NCI-H128 (cell line): ENCODE measurements around the gene HS1BP3.

Source experiments
- DNase-seq: peaks from one replicate; lab custom pipeline; 2025; ENCODE audit not compliant: unreplicated experiment; lab: John Stamatoyannopoulos, UW

The HS1BP3 gene

DNA sequence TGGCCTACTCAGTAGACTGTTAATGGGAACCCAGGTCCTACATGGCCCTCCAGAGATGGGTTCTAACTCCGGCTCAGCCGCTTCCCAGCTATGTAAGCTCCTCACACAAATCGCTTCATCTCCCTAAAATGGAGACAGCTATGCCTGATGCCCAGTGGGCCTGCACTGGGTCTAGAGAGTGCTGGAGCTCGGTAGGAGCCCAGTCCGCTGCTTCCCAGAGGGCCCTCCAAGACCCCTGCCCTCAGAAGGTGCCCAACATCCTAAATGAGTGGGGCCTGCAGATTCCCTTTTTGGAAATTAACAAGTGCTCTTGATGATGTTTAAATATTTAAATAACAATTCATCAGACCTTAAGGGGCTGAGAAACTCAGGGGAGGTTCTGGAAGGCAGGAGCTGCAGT is 47.1 kb downstream of the HS1BP3 start:
- DNase-seq = no peak

DNA sequence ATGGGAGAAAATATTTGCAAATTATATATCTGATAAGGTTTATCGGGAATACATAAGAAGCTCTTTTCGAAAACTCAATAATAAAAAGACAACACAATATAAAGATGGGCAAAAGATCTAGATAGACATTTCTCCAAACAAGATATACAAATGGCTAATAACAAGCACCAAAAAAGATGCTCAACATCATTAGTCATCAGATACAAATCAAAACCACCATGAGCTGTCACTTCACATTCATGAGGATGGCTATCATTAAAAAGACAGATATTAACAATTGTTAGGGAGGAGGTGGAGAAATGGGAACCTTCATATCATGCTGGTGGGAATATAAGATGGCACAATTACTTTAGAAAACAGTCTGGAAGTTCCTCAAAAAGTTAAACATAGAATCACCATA is 48.1 kb downstream of the HS1BP3 start:
- no peak for DNase-seq

DNA sequence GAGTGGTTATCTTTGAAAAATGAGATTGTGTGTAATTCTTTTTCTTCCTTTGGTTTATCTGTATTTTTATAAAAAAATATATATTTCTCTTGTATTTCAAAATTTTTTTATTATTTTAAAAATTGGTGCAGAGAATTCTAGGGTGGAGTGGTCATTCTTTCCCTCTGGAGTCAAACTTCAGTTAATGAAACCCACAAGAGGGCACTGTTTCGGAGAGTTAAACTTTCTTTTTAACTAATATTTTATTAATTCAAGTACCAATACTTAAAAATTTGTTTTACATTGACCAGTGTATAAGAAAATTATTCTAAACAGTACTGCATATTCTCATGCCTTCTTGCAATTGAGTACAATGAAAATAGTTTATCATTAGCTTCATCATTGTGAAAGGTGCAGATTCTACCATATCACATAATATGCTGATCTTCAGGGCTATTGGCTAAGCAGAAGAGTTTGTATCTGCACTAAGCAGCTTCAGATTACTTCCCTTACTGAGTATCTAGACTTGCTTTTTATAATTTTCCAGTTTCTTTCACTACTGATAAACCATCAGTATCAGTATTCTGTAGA is 50.1 kb downstream of the HS1BP3 start:
- no peak for DNase-seq

DNA sequence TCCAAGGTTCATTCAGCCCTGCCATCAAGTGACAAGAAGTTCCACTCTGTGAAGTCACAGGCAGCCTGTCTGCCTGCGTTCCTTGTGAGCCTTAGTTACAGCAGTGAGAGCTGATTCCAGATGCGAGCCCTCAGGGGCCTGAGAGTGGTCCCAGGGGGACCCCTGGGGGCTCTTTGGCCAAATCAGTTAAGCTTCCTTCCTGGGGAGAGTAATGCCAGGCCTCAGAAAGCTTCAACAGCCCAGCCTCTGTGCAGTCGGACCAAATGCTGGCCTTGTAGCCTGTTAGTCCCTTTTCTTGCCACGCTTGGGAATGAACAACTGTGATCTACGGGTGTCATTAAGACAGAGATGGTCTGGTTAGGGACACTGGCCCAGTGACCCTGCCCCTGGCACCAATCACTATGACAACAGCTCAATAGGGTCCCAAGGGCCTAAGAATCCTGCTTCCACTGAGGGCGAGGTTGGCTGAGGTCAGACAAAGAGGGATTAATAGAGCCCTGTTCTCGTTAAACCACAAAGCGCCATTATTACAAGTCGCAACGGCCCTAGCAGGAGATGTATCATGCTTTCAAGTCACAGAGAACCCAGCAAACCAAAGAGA is 50.9 kb downstream of the HS1BP3 start:
- no peak for DNase-seq

DNA sequence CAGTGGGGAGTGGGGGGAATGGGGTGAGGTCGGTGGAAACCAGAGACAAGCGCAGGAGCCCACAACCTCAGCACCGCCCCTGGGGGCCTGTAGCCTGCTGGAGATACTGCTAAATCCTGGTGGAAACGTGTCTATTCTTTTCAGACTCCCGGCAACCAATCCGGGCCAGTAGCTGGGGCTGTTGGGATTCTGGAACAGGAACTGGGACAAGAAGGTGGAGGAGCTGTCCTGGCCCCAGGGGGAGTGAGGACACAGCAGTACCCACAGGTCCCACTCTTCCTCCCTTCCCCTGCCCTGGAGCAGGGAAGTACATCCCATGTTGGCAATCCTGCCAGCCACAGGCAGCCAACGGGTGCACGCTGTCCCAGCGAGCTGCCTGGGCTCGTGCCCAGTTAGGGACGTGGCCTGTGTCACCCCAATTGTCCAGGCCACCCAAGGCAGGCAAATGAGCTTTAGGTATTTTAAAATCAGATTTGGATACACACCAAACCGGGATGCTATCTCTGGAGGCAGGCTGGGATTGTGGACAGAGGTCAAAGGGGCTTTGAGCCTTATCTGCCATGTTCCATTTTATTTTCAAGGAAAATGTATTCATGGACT is 51.8 kb downstream of the HS1BP3 start:
- DNase-seq = no peak

DNA sequence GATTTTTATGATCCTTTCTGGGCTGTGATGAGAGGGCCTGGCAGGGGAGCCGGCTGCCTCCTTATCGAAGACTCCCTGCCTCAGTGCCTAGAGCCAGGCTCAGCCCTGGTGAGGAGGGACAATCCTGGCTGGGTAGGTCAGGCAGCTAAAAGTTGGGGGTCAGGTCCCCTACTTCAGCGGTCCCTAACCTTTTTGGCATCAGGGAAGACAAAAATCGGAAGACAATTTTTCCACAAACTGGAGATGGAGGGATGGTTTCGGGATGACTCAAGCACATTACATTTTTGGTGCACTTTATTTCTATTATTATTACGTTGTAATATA is 53.1 kb downstream of the HS1BP3 start:
- no peak for DNase-seq

DNA sequence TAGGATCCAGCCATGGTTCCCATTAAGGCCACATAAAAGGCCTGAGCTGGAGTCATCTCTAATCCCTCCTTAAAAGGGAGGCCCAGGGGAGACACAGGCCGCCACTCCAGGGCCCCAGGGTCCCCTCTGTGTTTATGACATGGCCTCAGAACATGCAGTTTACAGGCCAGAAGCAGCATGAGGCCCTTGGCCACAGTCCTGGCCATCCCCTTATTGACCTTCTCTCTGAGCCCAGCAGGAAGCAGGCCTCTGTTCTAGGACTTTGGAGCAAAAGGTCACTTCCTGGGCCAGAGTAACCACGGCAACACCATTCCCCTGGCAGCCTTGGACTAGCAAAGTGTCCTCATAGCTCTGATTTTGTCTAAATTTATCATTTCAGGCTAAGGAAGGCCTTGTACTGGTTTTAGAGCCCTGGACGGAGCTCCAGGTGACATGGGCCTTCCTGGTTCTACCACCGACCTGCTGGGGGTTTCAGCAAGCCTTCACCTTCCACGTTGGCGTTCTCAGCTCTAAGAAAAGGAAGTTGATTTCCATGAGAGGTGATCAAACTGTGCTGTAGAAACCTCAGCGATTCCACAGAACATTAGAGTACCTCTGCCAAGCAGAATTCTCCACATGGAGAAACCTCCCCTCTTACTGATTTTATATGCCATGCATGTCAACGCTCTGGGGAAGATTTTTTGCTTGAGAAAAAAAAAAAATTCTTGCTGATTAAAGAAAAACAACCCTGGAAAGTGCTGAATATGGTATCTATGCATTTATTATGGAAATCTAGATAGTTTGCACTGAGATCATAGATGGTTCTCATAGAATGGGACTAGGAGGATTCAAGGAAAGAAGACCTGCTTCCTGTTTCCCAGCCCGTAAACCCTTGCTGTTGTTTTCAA is 53.7 kb downstream of the HS1BP3 start:
- DNase-seq = no peak

DNA sequence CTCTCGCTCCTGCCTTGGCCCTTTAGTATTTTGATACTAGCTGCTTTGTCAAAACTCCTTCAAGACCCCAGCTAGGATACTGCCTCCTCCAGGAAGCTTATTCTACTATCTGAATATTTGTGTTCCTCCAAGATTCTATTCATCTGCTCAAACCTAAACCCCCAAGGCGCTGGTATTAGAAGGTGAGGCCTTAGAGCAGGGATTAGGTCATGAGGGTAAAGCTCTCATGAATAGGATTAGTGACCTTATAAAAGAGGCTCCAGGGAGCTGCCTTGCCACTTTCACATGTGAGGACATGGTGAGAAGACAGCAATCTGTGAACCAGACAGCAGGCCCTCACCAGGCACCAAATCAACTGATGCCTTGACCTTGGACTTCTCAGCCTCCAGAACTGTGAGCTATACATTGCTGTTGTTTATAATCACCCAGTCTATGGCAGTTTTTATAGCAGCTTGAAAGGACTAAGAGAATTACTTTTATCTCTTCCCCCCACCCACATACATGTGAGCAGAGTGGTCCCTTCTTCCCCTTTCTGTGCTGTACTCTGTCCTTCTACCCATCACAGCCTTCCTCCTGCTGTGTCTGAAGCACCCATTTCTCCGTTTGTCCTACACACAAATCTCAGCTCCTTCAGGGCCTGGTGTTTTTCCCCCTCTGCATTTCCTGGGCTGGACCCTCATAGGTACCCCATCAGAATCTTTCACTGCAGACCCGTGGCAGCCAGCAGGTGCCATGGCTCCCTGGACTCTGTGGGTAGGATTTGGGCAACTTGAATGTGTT is 54.5 kb downstream of the HS1BP3 start:
- DNase-seq = no peak

DNA sequence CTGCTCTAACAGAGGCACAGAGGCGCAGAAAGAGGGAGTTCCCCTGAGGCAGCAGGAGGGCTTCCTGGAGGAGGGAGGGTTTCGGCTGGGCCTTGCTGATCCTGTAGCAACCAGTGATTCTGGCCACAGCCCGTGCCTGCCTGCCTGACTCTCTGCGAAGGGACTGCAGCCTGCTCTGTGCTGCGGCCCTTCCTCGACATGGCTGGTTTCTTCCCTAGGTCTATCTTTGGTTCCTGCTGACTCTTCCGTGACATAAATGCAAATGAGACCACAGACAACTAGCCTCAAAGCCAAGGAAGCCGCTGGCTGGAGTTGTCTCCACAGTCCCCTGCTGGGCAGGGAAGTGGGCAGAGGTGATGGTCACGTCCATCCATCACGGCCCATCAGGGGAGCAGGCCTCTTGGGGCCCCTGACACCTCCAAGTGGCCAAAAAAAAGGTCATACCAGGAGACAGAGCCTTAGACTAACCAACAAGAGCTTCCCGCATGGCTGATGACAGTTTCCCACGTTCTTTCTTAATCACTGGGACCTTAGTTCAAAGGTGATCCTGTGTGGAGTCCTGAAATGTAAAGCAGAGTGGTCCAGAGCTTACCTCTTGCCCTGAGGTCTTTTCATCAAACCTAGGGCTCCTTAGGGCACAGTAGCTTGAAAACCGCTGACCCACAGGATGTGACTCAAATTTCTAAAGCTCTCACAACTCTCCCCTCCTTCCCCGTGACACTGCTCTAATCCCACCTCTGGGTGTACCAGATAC is 55.3 kb downstream of the HS1BP3 start:
- DNase-seq = no peak

DNA sequence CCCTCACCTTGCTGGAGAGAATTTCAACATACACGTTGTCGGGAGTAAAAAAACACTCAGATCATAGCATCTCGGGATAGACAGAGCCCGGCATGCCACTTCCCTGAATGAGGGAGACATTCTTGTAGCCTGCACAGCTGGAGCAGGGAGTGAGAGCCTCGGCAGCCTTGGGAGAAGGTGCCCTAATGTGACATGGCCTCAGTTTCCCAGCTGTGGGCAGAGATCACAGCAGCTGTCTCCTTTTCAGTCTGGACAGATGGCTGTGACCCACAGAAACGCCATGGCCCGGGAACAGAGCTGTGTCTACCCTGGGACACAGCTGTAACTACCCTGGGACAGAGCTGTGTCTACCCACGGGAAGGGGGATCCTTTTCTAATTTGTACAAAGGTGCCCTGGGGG is 55.9 kb downstream of the HS1BP3 start:
- DNase-seq = no peak

DNA sequence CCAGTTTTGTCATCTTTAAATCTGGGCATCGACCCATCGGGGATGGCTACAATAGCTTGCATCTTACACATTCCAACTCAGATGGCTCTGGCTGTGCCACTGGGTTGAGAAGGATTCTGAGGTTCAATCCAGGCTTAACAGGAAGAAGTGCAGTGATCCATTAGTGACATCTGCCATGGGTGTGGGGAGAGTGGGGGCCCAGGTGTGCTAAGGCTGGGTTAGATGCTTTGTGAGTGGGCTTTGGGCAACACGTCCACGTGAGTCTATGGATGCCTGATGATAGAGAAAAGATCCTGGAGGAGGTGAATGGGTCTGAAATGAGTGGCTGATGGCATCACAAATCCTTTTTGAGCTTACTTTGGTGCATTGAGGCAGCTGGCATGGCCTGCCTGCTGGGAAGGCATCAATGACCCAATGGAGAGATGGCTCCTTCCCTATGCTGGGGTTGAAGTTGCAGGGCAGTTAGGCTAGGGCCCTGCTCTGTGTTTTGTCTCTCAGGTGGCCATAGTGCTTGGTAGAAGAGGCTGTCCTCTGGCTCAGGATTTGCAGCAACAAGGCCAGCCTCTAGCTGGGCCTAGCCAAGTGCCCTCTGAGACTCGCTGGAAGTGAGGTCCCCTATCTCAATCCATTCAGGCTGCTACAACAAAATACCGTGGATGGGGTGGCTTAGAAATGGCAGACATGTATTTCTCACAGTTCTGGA is 56.7 kb downstream of the HS1BP3 start:
- no peak for DNase-seq

DNA sequence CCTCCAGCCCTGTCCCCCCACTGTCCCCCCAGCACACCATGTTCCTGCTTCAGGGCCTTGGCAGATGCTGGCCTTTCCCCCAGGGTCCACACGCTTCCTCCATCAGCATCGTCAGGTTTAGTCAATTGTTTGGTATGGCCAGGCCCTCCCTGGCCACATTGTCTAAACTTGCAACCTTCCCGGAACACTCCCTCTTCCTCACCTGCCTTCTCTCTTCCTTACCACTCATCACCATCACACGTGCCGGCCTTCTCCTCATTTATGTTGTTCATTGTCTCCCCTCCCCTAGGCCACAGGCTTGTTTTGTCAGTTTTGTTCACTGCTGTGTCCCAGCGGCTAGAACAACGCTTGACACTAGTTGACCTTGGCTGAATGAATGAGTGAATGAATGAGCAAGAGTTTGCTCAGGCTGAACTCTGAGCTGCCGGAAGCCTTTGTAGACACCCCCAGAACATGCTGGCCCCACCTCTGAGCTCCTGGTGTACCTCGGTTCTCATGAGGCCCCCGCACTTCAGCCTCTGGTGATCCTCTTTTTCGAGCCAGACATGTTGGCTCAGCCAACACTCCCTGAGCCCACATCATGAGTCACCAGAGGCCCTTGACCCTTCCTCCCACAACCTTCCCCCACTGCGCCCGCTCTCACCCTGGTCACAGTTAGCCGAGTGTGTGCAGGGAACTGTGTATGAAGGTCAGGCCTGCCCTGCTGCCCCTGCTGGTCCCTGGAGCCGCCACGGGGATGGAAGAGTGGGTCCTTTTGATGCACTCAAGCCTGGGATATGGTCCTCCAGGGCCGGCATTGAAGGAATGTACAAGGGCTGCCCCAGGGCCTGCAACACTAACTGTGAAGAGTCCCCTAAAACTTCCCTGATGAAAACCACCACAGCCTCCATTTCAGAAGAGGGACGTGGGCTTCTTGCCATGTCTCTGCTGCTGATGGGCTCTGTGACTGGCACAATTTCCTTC is 57.5 kb downstream of the HS1BP3 start:
- no peak for DNase-seq

DNA sequence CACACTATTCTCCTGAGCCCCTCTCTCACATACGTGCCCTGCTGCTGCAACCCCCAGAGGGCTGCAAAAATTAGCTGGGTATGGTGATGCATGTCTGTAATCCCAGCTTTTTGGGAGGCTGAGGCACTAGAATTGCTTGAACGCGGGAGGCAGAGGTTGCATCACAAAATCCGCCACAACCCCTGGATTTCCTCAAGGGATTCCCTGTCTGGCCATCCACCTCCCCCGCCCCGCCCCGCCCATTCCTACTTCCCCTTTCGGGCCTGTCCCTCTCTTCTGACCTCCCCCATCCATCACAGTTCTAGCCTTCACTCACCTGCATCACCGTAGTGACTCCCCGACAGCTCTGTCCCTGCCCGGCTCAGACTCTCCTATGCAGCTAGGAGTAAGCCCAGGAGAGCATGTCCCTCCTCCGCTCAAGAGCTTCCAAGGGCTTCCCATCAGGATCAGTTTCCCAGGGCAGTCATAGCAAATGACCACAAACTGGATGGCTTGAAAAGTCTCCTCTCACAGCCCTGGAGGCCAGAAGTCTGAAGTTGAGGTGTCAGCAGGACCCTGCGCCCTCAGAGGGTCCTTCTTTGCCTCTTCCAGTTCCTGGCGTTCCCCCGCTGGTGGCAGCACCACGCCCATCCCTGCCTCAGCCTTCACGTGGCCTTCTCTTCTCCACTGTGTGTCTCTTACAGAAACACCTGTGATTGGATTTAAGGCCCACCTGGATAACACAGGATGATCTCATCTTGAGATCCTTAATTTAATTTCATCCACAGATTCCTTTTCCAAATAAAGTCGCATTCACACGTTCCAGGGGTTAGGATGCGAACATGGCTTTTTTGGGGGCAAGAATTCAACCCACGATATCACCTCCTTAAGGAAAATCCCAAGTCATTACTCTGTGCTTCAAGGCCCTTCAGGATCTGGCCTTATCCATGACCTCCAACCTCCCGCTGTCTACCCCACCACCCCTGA is 58.5 kb downstream of the HS1BP3 start:
- no peak for DNase-seq

DNA sequence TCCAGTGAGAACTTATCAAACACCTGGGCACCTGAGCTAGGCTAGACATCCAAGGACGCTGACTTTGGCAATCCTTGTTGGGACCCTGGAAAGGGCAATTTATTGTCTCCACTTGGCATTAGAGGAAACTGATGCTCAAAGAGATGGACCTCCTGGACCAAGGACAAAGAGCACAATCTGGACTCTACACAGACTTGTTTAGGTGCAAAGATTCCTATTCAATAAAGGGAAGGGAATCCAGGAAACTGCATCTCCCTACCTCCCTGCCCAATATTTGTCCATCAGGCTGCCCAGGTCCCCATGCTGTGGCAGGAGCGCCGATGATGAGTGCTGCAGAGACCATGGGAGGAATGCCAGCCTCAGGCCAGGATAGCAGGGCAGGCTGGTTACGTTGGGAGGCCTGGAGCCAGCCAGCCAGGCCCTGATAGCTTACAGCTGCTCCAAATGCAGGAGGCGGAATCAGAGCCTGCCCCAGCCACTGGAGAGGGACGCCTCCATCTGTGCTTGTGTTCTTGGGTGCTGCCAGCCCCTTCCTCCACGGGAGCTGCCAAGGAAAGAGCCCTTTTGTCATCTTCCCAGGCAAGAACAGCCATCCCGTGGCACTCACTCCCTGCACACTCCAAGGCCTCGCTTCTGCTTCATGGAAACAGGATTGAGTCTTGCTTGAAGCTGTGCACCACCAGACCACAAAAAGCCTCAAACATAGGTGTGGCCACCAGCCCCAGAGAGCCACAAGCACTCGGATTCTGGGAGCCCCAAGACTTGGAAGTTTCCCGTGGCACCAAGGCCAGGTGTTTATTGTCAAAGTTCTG is 60.0 kb downstream of the HS1BP3 start:
- no peak for DNase-seq

DNA sequence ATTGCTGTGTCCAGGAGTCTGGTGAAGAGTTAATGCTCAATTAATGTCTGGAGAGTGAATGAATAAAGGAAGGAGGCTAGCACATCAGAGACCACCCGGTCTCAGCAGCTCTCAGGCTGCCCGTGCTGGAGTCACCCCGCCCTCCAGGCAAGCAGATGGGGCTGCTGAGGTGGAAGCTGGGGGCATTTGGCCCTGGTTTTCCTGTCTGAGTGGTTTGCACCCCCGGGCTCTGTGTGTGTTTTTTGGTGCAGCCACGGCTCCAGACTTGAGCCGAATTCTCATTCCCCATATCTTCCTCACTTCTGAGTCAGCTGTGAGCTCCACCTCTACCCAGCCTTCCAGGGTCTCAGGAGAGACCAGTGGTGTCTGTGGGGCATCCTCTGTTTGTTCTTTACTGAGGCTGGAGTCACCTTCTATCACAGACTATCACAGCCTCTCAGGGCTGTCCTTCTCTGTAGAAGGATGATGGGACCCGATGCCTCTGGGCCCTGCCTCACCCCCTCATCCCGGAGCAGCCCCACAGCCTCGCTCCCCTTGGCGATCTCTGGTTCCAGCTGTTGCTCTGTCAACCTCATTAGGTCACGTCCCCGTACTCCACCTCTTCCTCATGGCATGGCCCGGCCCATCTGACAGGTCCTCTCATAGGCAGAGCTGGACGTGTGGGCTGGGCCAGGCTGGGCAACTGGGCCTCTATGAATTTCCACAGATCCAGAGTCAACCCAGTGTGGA is 60.8 kb downstream of the HS1BP3 start:
- no peak for DNase-seq
